Prostate gland (tissue), 2 donors: Measurements from ENCODE around the gene UBE2R2. TPM values are rescaled to one million over a fixed set of nuclear protein-coding genes. Genes with fewer than 3 reads are reported as not detected.
"Not testable (repeated sequence)": the region's sequence is repeated elsewhere in the genome, so short reads cannot be mapped to it uniquely, and the experiment has no call there.

Experiments
- DNase-seq: peaks from one replicate; pipeline ENCODE4 v3.0.0-alpha.2; 2019; ENCODE audit warnings: low spot score
- H3K27ac ChIP-seq, 2 donors: fragments of 200-600 bp; sonication (generic); 2 replicates each; pipeline ENCODE4 v1.5.1; 2017 to 2019
- H3K27me3 ChIP-seq: fragments of 200-600 bp; sonication (generic); replicated peaks from 2 replicates; pipeline ENCODE4 v1.5.1; 2019; ENCODE audit not compliant: insufficient read depth
- H3K36me3 ChIP-seq, 2 donors: fragments of 200-600 bp; sonication (generic); 1 replicate in 1 of 2; 2 replicates in 1 of 2; pipeline versions ENCODE4 v1.5.1 to v1.8.1; 2017 to 2019
- H3K4me1 ChIP-seq: fragments of 200-600 bp; sonication (generic); replicated peaks from 2 replicates; pipeline ENCODE4 v1.5.1; 2019
- H3K4me3 ChIP-seq, 2 donors: fragments of 200-600 bp; sonication (generic); 2 replicates each; pipeline ENCODE4 v1.5.1; 2017 to 2019
- H3K9me3 ChIP-seq: fragments of 200-600 bp; sonication (generic); 2 replicates; pipeline ENCODE4 v1.5.1; 2017
- CTCF ChIP-seq, 4 experiments: fragments of 200-600 bp in 2 of 4; fragments of 450-650 bp in 2 of 4; sonication (generic) in 2 of 4; IDR thresholded peaks; 1 replicate in 3 of 4; 2 replicates in 1 of 4; pipeline ENCODE4 v1.5.1; 2016 to 2019; ENCODE audit warnings: antibody characterized with exemption in 4 of 4, mild to moderate bottlenecking in 2 of 4, moderate library complexity in 2 of 4
- POLR2A ChIP-seq: fragments of 450-650 bp; IDR thresholded peaks from one replicate; pipeline ENCODE4 v1.6.1; 2016; ENCODE audit warnings: antibody characterized with exemption, mild to moderate bottlenecking
- POLR2AphosphoS5 ChIP-seq: sonication (generic); formaldehyde crosslinking; IDR thresholded peaks from one replicate; pipeline ENCODE4 v1.6.1; 2017; ENCODE audit warnings: antibody characterized with exemption
- WGBS: methylation state at CpG from one replicate; pipeline ENCODE4 v1.1.5; 2018; 5-methylcytosine and 5-hydroxymethylcytosine counted together
- intact Hi-C: fragments of 100-400 bp; cut with DNase I; formaldehyde crosslinking; loops from one replicate; pipeline ENCODE4 v1.14.2; 2022
- total RNA-seq, 2 donors: library from RNA; depleted of rRNA; stranded (reverse); fragments of >200 nt; gene quantifications; one replicate each; pipeline ENCODE4 v1.1.0, GENCODE V29; 2016

Gene UBE2R2
- total RNA-seq, 2 donors from 2014 or later, result 25.6 to 42.7 TPM

DNA sequence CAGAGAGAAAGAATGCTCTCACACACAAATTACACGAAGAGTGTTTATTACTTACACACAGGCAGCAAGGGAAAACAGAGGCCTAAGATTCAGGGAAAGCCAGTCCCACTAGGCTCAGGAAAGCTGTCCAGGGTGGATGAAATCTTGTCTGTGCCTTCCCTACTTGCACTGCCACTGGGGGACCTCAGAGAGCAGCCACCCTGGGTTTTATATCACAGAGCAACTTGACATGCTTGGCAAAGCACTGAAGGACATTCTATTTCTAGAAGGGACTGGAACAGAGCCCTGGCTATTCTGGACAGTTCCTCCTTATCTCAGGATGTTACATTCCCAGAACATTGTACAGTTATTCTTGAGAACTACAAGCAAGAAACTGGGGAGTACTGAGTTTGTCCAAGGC lies 29.1 kb upstream of the UBE2R2 start:
- intact Hi-C loops, result no loop called here
- Histone ChIP-seq H3K27me3 (no peaks in the 10 kb centered on the region), H3K36me3 (no peaks in the 10 kb centered on the region), H3K27ac (no peak overlapping the region), H3K9me3 (no peaks in the 10 kb centered on the region), H3K4me1 (no peaks in the 10 kb centered on the region), H3K4me3 (no peak overlapping the region)
- WGBS, result 0% methylated on average over 1 of the region's 1 CpG
- no peak for DNase-seq
- TF ChIP-seq POLR2A, result no peak
- TF ChIP-seq POLR2AphosphoS5, result no peak
- no peak for TF ChIP-seq CTCF (IDR thresholded peaks at IDR 0.05)

DNA sequence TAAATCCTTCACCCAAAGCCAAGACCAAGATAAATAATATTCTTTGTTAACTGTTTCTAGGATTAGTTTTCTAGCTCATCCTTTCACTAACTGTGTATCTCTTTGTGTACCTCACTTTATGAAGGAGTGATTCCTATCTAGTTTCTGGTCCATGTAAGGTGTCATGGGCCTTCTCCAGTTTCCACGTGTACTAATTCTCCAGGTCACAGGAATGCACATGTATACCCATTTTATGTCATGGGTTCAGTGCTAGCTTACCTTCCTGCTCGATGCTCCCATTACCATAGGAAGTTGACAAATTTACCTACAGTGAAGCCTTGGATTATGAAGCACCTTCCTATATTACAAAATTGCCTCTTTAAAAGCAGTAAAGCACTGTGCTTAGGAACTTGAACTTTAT lies 27.5 kb upstream of the UBE2R2 start:
- H3K9me3 ChIP-seq, intact Hi-C loops, H3K36me3 ChIP-seq, H3K4me3 ChIP-seq, H3K27ac ChIP-seq, H3K27me3 ChIP-seq, DNase-seq, H3K4me1 ChIP-seq: not testable (repeated sequence)
- WGBS, result 85% methylated on average over 2 of the region's 2 CpGs

DNA sequence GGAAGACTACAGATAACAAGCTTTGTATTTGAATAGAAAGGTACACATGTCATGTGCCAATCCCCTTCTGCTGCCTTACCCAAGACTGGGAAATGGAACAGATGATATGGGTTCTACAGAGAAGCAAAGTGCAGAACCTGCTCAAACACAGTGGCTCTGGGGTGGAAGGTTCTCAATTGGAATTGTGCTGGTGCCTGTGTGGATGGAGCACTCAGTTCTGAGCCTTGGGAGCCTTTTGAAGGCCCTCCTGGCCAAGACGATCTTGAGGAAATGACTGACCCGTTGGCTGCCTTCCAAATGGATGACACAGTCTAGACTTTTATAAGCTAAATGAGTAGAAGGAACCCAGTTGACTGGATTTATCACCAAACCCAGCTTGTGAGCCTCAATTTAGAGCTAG lies 25.8 kb upstream of the UBE2R2 start:
- WGBS, result 29% methylated on average over 2 of the region's 2 CpGs
- H3K4me1 ChIP-seq, result no peaks in the 10 kb centered on the region
- H3K9me3 ChIP-seq, result no peaks in the 10 kb centered on the region
- TF ChIP-seq POLR2A (no peak), POLR2AphosphoS5 (no peak), CTCF (IDR thresholded peaks at IDR 0.05) (no peak)
- H3K4me3 ChIP-seq, result no peak overlapping the region
- intact Hi-C loops, result no loop called here
- no peaks in the 10 kb centered on the region for H3K36me3 ChIP-seq
- no peaks in the 10 kb centered on the region for H3K27me3 ChIP-seq
- H3K27ac ChIP-seq, result no peak overlapping the region
- no peak for DNase-seq

- H3K4me3 ChIP-seq, DNase-seq, H3K4me1 ChIP-seq, H3K27ac ChIP-seq, H3K27me3 ChIP-seq, intact Hi-C loops, H3K36me3 ChIP-seq, H3K9me3 ChIP-seq: not testable (repeated sequence)
- WGBS, result 82% methylated on average over 1 of the region's 1 CpG
These were observed 23.5 kb upstream of the UBE2R2 start for GRCh38 chr9:33793496-33793895.

DNA sequence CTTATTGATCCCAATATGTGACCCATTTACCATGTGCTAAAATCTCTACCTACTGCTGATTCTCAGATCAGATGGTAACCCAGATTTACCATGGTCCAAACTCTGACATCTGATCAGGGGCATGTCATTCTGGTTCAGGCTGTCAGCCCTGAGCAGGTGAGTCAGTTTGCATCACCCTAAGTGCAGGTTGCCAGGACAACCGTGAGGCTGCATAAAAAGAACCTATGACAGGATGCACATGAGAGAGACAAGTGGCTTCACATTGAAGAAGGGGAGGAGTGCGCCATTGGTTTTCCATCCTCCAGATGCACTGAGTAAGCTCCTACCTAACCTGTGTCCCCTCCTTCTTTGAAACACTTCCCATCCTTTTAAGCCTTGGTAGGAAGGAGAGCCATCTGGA lies 22.4 kb upstream of the UBE2R2 start:
- TF ChIP-seq POLR2AphosphoS5, result no peak
- no peak for TF ChIP-seq POLR2A
- no peak for TF ChIP-seq CTCF (IDR thresholded peaks at IDR 0.05)
- no peak for DNase-seq
- Histone ChIP-seq H3K4me3 (no peak overlapping the region), H3K27ac (no peak overlapping the region), H3K36me3 (no peaks in the 10 kb centered on the region), H3K27me3 (no peaks in the 10 kb centered on the region), H3K4me1 (no peaks in the 10 kb centered on the region), H3K9me3 (no peaks in the 10 kb centered on the region)
- intact Hi-C loops, result no loop called here
- 96% methylated on average over 2 of the region's 2 CpGs for WGBS

DNA sequence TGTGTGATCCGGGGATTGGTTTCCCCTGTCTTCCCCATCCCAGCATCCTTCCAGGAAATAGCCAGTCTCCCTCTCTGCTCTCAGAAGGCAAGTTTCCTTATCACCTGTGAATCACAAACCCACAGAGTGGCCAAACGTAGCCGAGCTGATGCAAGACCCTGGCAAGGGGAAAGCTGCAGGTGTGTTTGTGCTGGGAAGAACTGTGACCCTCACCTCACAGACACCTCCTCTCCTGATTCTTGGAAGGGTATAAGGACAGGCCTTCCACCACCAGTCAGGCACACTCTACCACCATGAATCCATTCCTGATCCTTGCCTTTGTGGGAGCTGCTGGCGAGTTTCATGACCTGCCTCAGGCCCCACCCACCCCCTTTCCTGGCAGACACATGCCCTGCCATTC lies 21.7 kb upstream of the UBE2R2 start, which contains the start of gene PRSS3:
TSS of gene PRSS3 (plus strand) at position 281 of the 400 bp plus-strand sequence. CDS start at position 294, 13 bp downstream.
- intact Hi-C loops, result no loop called here
- Histone ChIP-seq H3K4me1 (no peaks in the 10 kb centered on the region), H3K27me3 (no peaks in the 10 kb centered on the region), H3K36me3 (no peaks in the 10 kb centered on the region), H3K4me3 (no peak within 1 kb of the TSS), H3K27ac (no peak within 1 kb of the TSS), H3K9me3 (no peaks in the 10 kb centered on the region)
- TF ChIP-seq CTCF (IDR thresholded peaks at IDR 0.05), result no peak
- TF ChIP-seq POLR2AphosphoS5, result no peak
- TF ChIP-seq POLR2A, result no peak
- WGBS, result 57% methylated on average over 4 of the region's 4 CpGs
- DNase-seq, result no peak
